Measurements from ENCODE around the gene SLC9A7. TPM values are rescaled to one million over a fixed set of nuclear protein-coding genes. Genes with fewer than 3 reads are reported as not detected.

The SLC9A7 gene
- total and polyA plus RNA-seq, 2 donors (not counting 3 experiments of a cell fraction or from before 2014, with no cell fraction given), result 4.6 to 7.5 TPM

DNA sequence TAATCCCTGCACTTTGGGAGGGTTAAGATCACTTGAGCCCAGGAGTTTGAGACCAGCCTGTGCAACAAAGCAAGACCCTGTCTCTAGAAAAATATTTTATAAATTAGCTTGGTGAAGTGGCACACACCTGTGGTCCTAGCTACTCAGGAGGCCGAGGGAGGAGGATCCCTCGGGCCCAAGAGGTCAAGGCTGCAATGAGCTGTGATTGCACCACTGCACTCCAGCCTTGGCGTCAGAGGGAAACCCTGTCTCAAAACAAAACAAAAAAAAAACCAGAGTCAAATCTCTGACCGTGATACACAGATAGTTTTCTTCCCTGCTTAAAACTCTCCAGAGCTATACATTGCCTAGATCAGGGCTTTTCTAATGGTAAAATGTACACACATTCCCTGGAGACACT, 131.9 kb downstream of the SLC9A7 start:
- H3K9me1 ChIP-seq (replicated peaks; ENCODE audit: control insufficient read depth, extremely low read depth, insufficient read depth, low read length), result no peaks in the 10 kb centered on the region
- intact Hi-C loops (cut with micrococcal nuclease), result no loop called here
- no peaks in the 10 kb centered on the region for H3K79me2 ChIP-seq (ENCODE audit: control insufficient read depth, insufficient read depth, low read length)
- FAIRE-seq (peak; percentile 21), DNase-seq (ENCODE audit: low read depth, low spot score) (peak; percentile 1)
- no peaks in the 10 kb centered on the region for H4K20me1 ChIP-seq (replicated peaks; ENCODE audit: control insufficient read depth, extremely low read depth, insufficient read depth, low read length)
- no peak overlapping the region for H2AFZ ChIP-seq (ENCODE audit: low read depth, low read length)
- H3K27me3 ChIP-seq (ENCODE audit: control insufficient read depth in 2 of 2, insufficient read depth in 2 of 2, low read length in 2 of 2), result no peaks in the 10 kb centered on the region
- H3K9ac ChIP-seq (replicated peaks; ENCODE audit: extremely low read depth, insufficient read depth, low read length), result peak overlapping the region; percentile 14
- H3K4me3 ChIP-seq (replicated peaks in 1 of 3; ENCODE audit: insufficient read depth in 1 of 3, low read depth in 1 of 3, low read length in 3 of 3), result no peak overlapping the region
- ChIA-PET CTCF (interaction anchor here (2.6 kb wide), 1 partner anchor 28 kb away, joined by 7 read pairs; no protein-coding TSS in a partner anchor), POLR2A (no interaction called here)
- H3K36me3 ChIP-seq (ENCODE audit: control insufficient read depth in 2 of 2, extremely low read depth in 1 of 2, insufficient read depth in 2 of 2, low read length in 2 of 2), result no peaks in the 10 kb centered on the region
- BruUV-seq (replicated peaks), result no TSS peak
- dilution Hi-C loops (cut with MboI; ENCODE audit: extremely low pct_ligation_motif_present, low sequenced_read_pairs), result no loop called here
- peaks cover 32% of the 10 kb centered on the region for H3K4me1 ChIP-seq (ENCODE audit: control insufficient read depth, extremely low read depth, insufficient read depth, low read length)
- H3K27ac ChIP-seq (ENCODE audit: insufficient read depth, low read depth, low read length), result peak overlapping the region; percentile 67
- TF ChIP-seq, protein P1, sequence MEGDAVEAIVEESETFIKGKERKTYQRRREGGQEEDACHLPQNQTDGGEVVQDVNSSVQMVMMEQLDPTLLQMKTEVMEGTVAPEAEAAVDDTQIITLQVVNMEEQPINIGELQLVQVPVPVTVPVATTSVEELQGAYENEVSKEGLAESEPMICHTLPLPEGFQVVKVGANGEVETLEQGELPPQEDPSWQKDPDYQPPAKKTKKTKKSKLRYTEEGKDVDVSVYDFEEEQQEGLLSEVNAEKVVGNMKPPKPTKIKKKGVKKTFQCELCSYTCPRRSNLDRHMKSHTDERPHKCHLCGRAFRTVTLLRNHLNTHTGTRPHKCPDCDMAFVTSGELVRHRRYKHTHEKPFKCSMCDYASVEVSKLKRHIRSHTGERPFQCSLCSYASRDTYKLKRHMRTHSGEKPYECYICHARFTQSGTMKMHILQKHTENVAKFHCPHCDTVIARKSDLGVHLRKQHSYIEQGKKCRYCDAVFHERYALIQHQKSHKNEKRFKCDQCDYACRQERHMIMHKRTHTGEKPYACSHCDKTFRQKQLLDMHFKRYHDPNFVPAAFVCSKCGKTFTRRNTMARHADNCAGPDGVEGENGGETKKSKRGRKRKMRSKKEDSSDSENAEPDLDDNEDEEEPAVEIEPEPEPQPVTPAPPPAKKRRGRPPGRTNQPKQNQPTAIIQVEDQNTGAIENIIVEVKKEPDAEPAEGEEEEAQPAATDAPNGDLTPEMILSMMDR (IDR thresholded peaks at IDR 0.05; ENCODE audit: extremely low read depth in 1 of 2, insufficient read depth in 1 of 2, low read depth in 1 of 2, low read length in 2 of 2), result no peak
- TF ChIP-seq GATA2 (IDR thresholded peaks at IDR 0.05; ENCODE audit: insufficient read depth, insufficient read length, low read depth, low read length) (no peak), EZH2 (IDR thresholded peaks at IDR 0.05; ENCODE audit: borderline replicate concordance, low read depth, low read length, severe bottlenecking) (no peak), FOS (IDR thresholded peaks at IDR 0.05; ENCODE audit: borderline replicate concordance, insufficient read depth, low read length) (no peak), JUN (IDR thresholded peaks at IDR 0.05; ENCODE audit: borderline replicate concordance, insufficient read depth, insufficient read length, low read depth) (no peak), MAX (IDR thresholded peaks at IDR 0.05; ENCODE audit: insufficient read depth, insufficient read length) (no peak), POLR2A (IDR thresholded peaks at IDR 0.05; ENCODE audit: low read depth, low read length) (no peak), POLR2AphosphoS5 (IDR thresholded peaks at IDR 0.05; ENCODE audit: insufficient read depth, low read depth, low read length) (no peak), MYC (IDR thresholded peaks at IDR 0.05; ENCODE audit: low read depth, low read length) (no peak)
- H3K9me3 ChIP-seq (replicated peaks; ENCODE audit: control insufficient read depth, insufficient read depth, low read length), result no peaks in the 10 kb centered on the region
- no peak overlapping the region for H3K4me2 ChIP-seq (ENCODE audit: insufficient read depth, low read length)
